Stimulated activated CD4-positive, alpha-beta T cell treated with anti-CD3 and anti-CD28 coated beads, Interleukin-15, amount 100 ng/mL, for 24 hours (primary cell): ENCODE results near the gene RNPS1.
"Not testable (repeated sequence)": the region's sequence is repeated elsewhere in the genome, so short reads cannot be mapped to it uniquely, and the experiment has no call there.

Experiments used
- DNase-seq: peaks from one replicate; pipeline ENCODE4 v3.0.0-alpha.2; 2020

Gene RNPS1

DNA sequence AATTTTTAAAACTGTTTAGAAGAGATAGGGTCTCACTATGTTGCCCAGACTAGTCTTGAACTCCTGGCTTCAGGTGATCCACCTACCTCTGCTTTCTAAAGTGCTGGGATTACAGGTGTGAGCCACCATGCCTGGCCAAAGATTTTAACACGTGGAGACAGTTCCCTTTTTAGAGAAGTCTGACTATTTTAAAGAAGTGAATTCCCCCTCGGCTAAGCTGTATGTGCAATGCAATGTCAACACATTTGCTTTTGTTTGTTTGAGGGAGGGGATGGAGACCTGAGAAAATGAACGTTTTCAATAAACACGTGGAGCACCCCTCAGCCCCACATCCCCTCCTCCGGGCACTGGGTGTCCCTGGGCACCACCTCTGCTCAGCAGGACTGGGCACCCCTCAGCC, 14.3 kb upstream of the RNPS1 start:
- DNase-seq: no peak

DNA sequence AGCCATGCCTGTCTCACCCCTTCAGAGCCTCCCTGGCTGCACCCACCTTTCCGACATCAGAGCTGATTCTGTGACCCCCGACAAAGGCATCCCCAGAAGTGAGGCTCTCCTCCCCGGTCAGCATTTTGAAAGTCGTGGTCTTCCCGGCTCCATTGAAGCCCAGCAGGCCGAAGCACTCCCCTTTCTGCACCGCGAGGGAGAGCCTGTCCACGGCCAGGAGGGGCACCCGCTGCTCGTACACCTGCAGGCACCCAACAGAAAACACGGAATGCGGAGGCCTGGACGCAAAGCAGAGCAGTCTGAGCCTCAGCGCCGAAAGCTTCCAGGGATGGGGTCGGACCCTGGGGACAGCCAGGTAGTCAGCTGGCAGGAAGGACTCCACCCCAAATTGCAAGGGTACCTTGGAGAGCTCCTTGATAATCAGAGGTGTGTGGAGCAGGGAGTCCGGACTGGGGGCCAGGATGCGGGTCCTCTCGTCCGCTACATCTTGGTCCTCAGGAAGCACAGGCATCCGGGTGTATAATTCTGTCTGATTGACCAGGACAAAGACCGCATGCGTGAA, 13.1 kb upstream of the RNPS1 start:
- no peak for DNase-seq

DNA sequence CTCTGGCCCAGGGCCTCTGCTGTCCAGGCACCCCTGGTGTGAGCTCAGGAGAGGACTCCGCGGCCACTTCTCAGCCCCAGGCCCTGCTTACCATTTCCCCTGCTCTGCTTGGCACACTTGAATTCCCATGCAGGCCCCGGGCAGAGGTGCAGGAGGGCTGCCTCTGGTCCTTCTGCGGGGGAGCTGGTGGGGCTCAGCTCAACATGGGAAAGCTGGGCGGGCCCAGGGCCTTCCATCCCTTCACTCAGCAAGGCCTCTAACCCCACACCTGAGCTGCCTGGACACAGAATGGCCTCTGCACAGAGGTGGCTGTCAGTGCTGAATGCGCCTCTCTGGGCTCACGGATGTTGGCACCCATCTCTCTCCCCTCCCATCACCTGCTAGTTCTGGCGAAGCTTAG, 12.5 kb upstream of the RNPS1 start:
- DNase-seq: no peak

GRCh38 chr16:2278956-2279800, 11.3 kb upstream of the RNPS1 start:
- no peak for DNase-seq

- no peak for DNase-seq
Measured at GRCh38 chr16:2278272-2278608, 10.3 kb upstream of the RNPS1 start.

DNA sequence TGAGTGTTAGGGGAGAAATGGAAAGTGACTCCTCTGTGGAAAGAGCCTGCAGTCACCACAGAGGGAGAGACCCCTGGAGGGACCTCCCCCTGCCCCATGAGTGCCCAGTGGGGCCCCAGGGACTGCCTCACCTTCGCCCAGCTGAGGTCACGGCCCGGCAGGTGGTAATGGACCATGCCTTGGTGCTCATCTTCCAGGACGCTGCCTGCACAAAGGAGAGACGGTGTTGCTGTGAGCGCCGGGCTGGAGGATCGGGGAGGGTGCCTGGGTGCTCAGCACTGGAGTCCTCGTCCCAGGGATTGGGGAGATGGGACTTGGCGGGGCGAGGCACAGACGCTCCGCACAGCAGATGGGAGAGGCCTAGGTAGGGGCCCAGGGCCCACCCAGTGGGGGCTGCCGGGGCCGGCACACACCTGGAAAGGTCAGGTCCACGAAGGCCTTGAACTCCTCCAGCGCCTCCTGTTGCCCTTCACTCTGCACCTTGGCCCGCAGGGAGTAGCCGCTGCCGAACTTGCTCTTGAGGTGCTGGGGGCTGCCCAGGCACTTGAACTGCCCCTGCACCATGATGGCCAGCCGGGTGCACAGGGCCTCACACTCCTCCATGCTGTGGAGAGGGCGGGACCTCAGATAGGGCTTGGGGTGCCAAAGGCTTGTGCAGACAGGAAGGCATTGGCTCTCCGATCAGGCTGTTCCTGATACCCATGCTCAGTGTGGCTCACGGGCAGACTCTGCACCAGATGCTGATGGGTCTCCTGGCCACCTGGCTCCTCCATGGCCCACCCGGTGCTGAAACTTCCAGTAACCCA, 9.7 kb upstream of the RNPS1 start:
- no peak for DNase-seq

GRCh38 chr16:2276368-2277195, 8.7 kb upstream of the RNPS1 start:
- no peak for DNase-seq

DNA sequence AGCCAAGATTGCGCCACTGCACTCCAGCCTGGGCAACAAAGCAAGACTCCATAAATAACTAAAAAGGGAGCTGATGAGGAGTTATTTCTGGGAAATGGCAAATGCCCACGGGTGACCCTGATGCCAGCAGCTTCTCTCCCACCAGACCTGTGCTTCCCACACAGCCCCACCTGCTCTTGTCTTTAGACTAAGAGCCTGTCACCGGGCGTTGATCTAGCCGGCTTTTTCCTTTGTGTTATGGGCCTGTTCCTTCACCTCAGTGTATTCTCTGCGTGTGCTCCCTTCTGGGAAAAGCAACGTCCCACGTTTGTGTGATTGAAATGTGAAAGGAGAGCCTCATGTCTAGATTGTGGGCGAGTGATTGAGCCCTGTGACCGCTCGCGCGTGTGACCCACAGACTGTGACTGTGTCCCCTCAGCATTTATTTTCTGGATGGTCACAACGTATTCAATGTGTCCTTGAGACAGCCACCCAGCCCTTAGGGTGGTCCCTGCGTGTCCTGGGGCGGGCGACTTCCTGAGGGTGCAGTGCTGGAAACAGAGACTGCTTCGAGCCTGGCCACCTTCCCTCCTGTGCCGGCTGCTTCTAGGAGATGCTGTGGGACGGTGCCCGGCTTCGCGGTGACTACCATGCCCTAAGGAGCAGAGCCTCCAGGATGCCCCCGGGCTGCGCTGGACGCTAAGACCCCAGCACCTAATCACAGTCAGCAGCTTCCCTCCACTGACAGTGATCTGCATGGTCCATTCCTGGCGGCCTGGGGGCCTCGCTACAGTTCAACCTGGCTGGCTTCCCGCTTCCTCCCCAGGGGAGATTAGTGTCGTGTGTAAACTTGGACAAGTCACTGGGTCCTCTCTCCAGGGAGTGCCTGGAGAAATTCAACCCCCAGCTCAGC, 7.8 kb upstream of the RNPS1 start:
- DNase-seq: no peak

DNA sequence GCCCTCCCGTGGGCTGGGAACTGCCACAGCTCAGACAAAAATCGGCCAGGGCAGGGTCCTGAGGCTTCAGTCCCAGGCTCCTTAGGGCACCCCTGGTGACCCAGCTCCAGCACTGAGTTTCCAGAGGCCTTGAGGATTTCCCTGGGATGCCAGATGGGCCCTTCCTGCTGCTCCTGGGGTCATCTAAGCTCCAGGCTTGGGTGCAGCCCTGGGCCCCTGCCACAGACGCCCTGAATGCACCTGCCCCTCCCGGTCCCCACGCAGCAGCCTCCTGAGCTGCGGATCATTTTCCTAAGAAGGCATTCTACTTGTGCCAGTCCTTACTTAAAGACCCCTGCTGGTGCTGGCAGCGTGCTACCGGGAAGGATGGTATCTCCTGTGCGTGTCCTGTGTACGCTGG, 6.0 kb upstream of the RNPS1 start:
- no peak for DNase-seq

DNA sequence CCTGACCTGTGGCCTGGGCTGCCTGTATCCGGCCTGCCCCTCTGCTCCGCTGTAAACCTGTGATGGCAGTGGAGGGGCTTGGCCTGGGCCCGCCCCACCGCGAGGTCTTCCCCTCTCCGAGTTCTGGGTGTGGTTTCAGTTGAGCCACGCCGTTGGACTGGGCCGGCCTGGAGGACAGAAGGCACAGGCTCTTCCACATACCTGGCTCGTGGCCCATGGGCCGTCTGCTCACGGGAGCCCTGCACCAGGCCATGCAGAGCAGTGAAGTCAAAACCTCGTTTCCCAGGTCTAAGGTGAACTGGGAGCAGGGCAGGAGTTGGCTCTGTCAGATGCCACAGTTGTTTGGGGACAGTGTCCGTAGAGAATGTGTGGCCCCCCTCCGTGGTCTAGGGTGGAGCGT, 5.6 kb upstream of the RNPS1 start:
- DNase-seq: no peak

DNA sequence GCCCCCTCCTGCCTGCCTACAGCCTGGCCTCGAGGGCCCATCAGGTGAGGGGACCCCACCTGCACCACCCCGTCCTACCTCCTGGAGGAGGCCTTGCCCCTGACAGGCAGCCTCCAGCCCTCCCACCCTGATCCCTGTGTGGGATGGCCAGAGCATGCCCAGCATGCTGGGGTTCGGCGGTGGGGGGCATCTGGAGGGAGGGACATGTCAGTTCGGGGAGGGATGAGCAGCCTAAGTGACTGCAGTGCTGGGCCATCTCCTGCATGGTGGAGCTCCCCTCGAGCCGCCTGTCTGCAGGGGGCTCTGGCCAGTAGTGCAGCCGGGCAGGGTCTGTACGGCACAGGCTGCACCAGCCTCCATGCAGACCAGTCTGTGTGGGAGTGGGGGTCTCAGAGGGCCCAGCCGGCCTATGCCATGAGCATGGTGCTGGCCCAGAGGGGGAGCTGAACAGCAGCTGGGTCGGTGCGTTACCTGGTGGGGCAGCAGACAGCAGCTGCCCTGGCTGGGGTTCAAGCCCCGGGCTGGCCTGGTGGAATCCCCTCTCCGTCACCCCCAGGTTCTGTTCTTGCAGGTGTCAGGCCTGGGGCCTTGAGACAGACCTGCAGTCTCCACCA, 4.0 kb upstream of the RNPS1 start:
- DNase-seq: no peak

DNA sequence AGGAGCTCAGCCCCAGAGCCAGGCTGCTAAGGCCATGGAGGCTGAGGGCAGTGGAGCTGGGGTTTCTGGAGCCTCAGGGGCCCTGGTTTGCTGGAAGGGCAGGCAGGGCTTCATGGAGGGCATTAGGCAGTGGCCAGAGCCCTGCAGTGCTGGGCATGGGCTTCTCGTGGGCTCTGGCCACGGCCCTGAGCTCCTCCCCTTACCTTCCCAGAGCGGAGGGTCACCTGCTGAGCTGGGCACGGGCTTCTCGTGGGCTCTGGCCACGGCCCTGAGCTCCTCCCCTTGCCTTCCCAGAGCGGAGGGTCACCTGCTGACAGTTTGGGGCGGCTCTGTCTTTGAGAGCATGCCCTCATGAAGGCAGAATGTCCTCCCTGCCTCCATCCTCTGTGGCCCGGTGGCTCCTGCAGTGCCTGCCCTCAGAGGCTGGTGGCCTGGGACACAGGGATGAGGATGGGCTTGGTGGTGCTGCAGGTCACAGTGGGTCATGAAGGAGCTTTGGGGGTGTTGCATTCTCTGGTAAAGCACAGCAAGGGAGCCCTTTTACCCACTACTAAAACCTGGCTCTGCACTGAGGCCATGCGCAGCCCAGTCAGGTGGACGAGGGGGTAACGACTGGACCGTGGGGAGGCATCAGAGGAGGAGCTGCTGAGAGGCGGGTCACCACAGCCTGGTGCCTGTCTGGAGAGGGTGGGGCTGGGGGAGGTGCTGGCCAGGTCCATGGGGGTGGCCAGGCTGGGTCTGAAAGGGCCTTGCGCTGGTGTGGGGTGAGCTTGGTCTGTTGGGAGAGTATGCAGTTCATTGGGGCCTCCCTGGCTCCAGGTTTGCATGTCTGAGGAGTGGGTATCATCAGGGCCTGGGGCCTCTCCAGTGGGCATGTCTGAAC, 2.9 kb upstream of the RNPS1 start:
- no peak for DNase-seq

DNA sequence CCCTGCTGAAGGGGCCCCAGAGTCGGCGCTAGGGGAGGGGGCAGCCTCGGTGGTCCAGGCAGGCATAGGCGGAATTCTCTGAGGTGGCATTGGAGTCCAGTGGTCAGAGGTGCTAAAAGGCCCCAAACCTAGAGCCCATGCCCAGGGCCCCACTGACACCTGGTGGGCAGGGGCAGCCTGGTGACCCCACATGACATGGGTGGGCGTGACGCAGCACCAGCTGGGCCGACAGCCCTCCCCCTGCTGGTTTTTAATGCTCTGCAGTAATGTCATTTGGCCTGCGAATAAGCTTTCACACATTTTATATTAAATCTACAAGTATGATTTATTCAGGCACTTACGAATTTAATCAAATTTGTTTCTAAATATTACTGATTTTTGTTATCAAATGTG, 2.1 kb upstream of the RNPS1 start:
- no peak for DNase-seq

DNA sequence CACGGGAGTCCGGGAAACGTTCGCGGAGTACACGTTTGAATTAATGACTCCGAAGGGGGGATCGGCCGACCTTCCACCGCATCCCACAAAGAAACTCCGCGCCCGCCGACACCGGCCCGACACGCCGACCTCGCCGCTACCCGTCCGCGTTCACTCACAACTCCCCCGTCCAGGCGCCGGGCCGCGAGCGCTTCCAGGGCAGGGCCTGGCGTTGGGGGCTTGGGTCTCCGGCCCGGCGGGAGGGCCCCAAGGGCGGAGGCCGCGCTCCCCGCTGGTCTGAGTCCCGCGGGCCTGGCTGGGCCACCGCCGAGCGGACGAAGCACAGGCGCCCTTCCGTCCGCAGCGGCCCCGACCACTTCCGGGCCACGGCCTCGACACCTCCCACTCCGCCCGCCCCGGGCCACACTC, 417 bp downstream of the RNPS1 start:
- not testable (repeated sequence) for DNase-seq

GRCh38 chr16:2266887-2267286, 1.0 kb downstream of the RNPS1 start:
- peak; percentile 31 for DNase-seq

- DNase-seq: not testable (repeated sequence)
Measured at GRCh38 chr16:2263026-2263425, 4.9 kb downstream of the RNPS1 start.

GRCh38 chr16:2260250-2260649, 7.7 kb downstream of the RNPS1 start:
- DNase-seq: no peak

- DNase-seq: not testable (repeated sequence)
Measured at GRCh38 chr16:2258530-2258929, 9.4 kb downstream of the RNPS1 start.

GRCh38 chr16:2257726-2258125, 10.2 kb downstream of the RNPS1 start:
- DNase-seq: no peak

DNA sequence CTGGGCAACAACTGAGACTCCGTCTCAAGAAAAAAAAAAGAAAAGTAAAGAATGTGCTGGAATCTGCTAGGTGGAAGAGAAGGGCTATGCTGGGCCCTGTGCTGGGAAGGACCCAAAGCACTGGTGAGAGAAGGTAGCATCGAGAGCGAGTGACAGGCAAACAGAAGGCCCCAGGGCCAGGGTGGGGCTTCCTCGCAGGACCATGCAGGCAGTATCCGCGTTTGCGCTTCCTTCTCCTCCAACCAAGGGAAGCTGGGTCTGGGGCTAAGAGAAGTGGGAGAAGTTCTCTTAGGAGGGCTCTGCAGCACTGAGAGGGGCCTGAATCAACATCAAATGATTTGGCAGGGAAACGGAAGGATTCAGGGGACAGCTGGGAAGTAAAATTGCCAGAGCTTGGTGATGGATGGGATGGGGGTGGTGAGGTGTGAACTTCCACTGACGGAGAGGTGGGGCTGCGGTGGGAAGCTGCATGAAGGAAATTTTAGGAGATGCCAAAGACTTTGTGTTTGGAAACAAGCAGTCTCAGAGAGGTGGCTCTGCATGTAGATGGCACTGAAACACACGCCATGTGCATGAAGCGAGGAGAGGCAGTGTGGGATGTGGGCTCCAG, 11.3 kb downstream of the RNPS1 start:
- no peak for DNase-seq
